Measurements from ENCODE around the gene HLA-DRA. TPM values are rescaled to one million over a fixed set of nuclear protein-coding genes. Genes with fewer than 3 reads are reported as not detected.
A peak's percentile ranks its signal among the peaks of the same experiment; 100 is the strongest.

The HLA-DRA gene
- total and polyA plus RNA-seq, 2 of the 8 experiments (the other 6 are each of a cell fraction or from before 2014, with no cell fraction given): 5.0 to 6.2 TPM

- H2AFZ ChIP-seq (ENCODE audit: low read length): peak overlapping the region; percentile 98
- no peak overlapping the region for H2BK15ac ChIP-seq (ENCODE audit: low read length)
- H3K79me2 ChIP-seq (ENCODE audit: control insufficient read depth in 1 of 2, insufficient read depth in 2 of 2, low read length in 2 of 2): no peaks in the 10 kb centered on the region
- WGBS, 2 experiments (ENCODE audit: extremely low coverage in 1 of 2, insufficient coverage in 1 of 2, insufficient read length in 1 of 2, insufficient replicate concordance in 2 of 2, low coverage in 1 of 2, low lambda C conversion rate in 2 of 2, missing lambda C conversion rate in 1 of 2): 21% methylated on average over 11 of the region's 11 CpGs; no CpG with 5 or more reads in 1 of the 2 experiments
- no peaks in the 10 kb centered on the region for H3K23me2 ChIP-seq (ENCODE audit: low read depth, low read length)
- no peak overlapping the region for H3K4me3 ChIP-seq (ENCODE audit: extremely low read depth in 1 of 4, insufficient read depth in 2 of 4, low read depth in 3 of 4, low read length in 4 of 4)
- H3K79me1 ChIP-seq (ENCODE audit: low read depth, low read length): no peaks in the 10 kb centered on the region
- no peak overlapping the region for H3K4ac ChIP-seq (replicated peaks; ENCODE audit: insufficient read length, low read depth, low read length)
- no peaks in the 10 kb centered on the region for H3K9me3 ChIP-seq (ENCODE audit: insufficient read depth in 2 of 2, low read depth in 1 of 2, low read length in 1 of 2)
- DNase-seq (ENCODE audit: low read depth in 1 of 2, low spot score in 2 of 2) (peak; percentile 86 to 91), FAIRE-seq (peak; percentile 97)
- no peaks in the 10 kb centered on the region for H3K4me1 ChIP-seq (replicated peaks in 1 of 4; ENCODE audit: control insufficient read depth in 3 of 4, insufficient read depth in 4 of 4, low read length in 3 of 4)
- no peak overlapping the region for H3K23ac ChIP-seq (ENCODE audit: insufficient read length)
- CTCF ChIA-PET (ENCODE audit: partially characterized antibody): interaction anchor here (0.5 to 5.7 kb wide), 47 partner anchors 9 to 455 kb away, joined by 3 to 54 read pairs (median 5); partner anchors contain the start of genes HLA-DQB2, HLA-DRA and TAP2
- H2AK5ac ChIP-seq (ENCODE audit: low read depth, low read length): no peak overlapping the region
- no peak overlapping the region for H3K27ac ChIP-seq (ENCODE audit: low read depth, low read length)
- H3K27me3 ChIP-seq (replicated peaks in 1 of 4; ENCODE audit: control insufficient read depth in 3 of 4, extremely low read depth in 1 of 4, insufficient read depth in 3 of 4, low read length in 3 of 4): peaks cover 0 to 12% (median 1%) of the 10 kb centered on the region in 4 experiments; a peak in 1 of 7 replicates
- no peak overlapping the region for H4K8ac ChIP-seq (ENCODE audit: extremely low read depth, insufficient read depth, low read length)
- H2BK120ac ChIP-seq (replicated peaks; ENCODE audit: low read depth, low read length): no peak overlapping the region
- no peak overlapping the region for H3K14ac ChIP-seq (ENCODE audit: insufficient read length)
- no peak overlapping the region for H3K4me2 ChIP-seq (ENCODE audit: insufficient read depth in 1 of 2, low read depth in 2 of 2, low read length in 2 of 2)
- no peak overlapping the region for H2BK12ac ChIP-seq (ENCODE audit: low read depth, low read length)
- no peak overlapping the region for H2BK5ac ChIP-seq (ENCODE audit: low read depth, low read length)
- H3K9ac ChIP-seq (replicated peaks in 1 of 4; ENCODE audit: extremely low read depth in 1 of 4, low read depth in 3 of 4, low read length in 3 of 4): no peak overlapping the region
- no peak overlapping the region for H4K91ac ChIP-seq (replicated peaks; ENCODE audit: insufficient read length, low read length)
- H2BK20ac ChIP-seq (ENCODE audit: low read length): no peak overlapping the region
- H3K18ac ChIP-seq (ENCODE audit: extremely low read depth, low read length): no peak overlapping the region
- H3K36me3 ChIP-seq (ENCODE audit: control insufficient read depth in 2 of 4, insufficient read depth in 4 of 4, low read length in 3 of 4): no peaks in the 10 kb centered on the region
- H3K56ac ChIP-seq (replicated peaks; ENCODE audit: insufficient read length, low read depth, low read length): no peak overlapping the region
- POLR2A ChIA-PET (ENCODE audit: partially characterized antibody): no interaction called here
- no peak overlapping the region for H4K5ac ChIP-seq (ENCODE audit: insufficient read length, low read depth, low read length)
- H4K20me1 ChIP-seq (replicated peaks in 1 of 2; ENCODE audit: control insufficient read depth in 1 of 2, insufficient read depth in 2 of 2, low read length in 2 of 2): peaks cover 0 to 1% of the 10 kb centered on the region in 2 experiments
- TF ChIP-seq RFX5 (IDR thresholded peaks at IDR 0.05; ENCODE audit: borderline replicate concordance, low read depth, low read length): peak; percentile 53; the same call in 1 of the 2 replicates
- peak; percentile 8; the same call in 1 of the 2 replicates for TF ChIP-seq CEBPB (IDR thresholded peaks at IDR 0.05; ENCODE audit: low read depth, low read length)
- no peak for TF ChIP-seq ATF3 (IDR thresholded peaks at IDR 0.05; ENCODE audit: insufficient read depth, low read depth, low read length)
- TF ChIP-seq MAX (IDR thresholded peaks at IDR 0.05): peak; percentile 57; the same call in 1 of the 2 replicates
- peak; percentile 83 for TF ChIP-seq E2F6 (IDR thresholded peaks at IDR 0.05)
- 0 out of 2 replicates have a peak, but pooled peaks have one; percentile 19 for TF ChIP-seq JUND (IDR thresholded peaks at IDR 0.05; ENCODE audit: low read length)
- peak; percentile 89 to 97 (median 94) for TF ChIP-seq CTCF (IDR thresholded peaks at IDR 0.05; ENCODE audit: control extremely low read depth in 1 of 3, insufficient read depth in 1 of 3, low read depth in 1 of 3, low read length in 3 of 3)
- no peak for TF ChIP-seq RXRA (IDR thresholded peaks at IDR 0.05; ENCODE audit: insufficient read depth, low read depth, low read length)
These were observed 26.1 kb upstream of the HLA-DRA start for GRCh38 chr6:32413427-32414047.

Measured in H1 (cell line).